ENCODE data around the gene MPPED1. TPM values are rescaled to one million over a fixed set of nuclear protein-coding genes. Genes with fewer than 3 reads are reported as not detected.

Gene MPPED1
- total RNA-seq, 1 donor from 2014 or later = not detected

DNA sequence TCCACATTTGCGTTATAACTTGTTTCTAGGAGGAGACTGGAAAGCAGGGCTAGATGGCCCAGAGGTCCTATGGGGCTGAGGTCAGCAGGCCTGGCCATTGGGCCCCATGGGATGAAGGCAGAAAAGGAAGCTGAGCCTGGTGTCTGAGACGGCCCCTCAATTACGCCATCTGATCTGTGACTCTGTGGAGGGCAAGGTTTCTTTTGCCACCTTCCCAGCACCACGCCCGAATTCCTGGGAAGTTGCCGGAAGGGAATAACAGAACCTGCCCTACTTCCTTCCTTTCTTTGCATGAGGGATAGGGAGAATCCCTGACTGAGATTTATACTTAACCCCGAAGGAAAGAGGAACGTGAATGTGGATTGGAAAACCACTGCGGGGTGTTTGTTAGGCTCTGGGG lies 118.1 kb downstream of the MPPED1 start:
- peaks cover 9% of the 10 kb centered on the region for H3K27me3 Mint-ChIP-seq (ENCODE audit: low read depth)
- H3K4me3 Mint-ChIP-seq (ENCODE audit: unreplicated experiment) = no peak overlapping the region
- no peaks in the 10 kb centered on the region for H3K9me3 Mint-ChIP-seq (ENCODE audit: low read depth)
- no peak overlapping the region for H3K27ac Mint-ChIP-seq (ENCODE audit: unreplicated experiment)
- no peaks in the 10 kb centered on the region for H3K4me1 Mint-ChIP-seq (ENCODE audit: low read depth)
- H3K36me3 Mint-ChIP-seq (ENCODE audit: low read depth) = no peaks in the 10 kb centered on the region
- no peak for DNase-seq (ENCODE audit: low spot score)
- no peak for TF ChIP-seq CTCF (IDR thresholded peaks at IDR 0.05)

GRCh38 chr22:43530349-43531201 lies 118.8 kb downstream of the MPPED1 start:
- no peak for DNase-seq (ENCODE audit: low spot score)
- no peak for TF ChIP-seq CTCF (IDR thresholded peaks at IDR 0.05)
- H3K4me3 Mint-ChIP-seq (ENCODE audit: unreplicated experiment) = no peak overlapping the region
- H3K4me1 Mint-ChIP-seq (ENCODE audit: low read depth) = no peaks in the 10 kb centered on the region
- no peaks in the 10 kb centered on the region for H3K9me3 Mint-ChIP-seq (ENCODE audit: low read depth)
- no peaks in the 10 kb centered on the region for H3K36me3 Mint-ChIP-seq (ENCODE audit: low read depth)
- peaks cover 9% of the 10 kb centered on the region for H3K27me3 Mint-ChIP-seq (ENCODE audit: low read depth)
- H3K27ac Mint-ChIP-seq (ENCODE audit: unreplicated experiment) = no peak overlapping the region

DNA sequence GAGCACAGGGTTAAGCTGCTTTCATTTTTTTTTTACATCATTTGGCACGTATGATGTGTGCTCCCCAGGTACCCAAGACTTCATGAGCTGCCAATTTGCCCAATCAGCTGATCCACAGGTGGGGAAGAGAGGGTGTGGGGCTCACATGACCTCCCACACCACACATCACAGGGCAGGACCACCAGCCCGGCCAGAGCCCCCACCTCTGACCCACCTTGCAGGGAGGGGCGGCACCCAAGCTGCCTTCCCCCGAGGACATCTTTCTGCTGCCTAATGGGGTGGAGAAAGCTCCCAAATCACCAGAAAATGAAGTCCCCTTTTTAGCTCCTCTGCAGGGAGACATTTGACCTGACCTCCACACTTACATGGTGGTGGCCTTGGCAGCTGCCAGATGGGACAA lies 119.8 kb downstream of the MPPED1 start:
- no peak for TF ChIP-seq CTCF (IDR thresholded peaks at IDR 0.05)
- peaks cover 2% of the 10 kb centered on the region for H3K36me3 Mint-ChIP-seq (ENCODE audit: low read depth)
- H3K4me3 Mint-ChIP-seq (ENCODE audit: unreplicated experiment) = no peak overlapping the region
- H3K27ac Mint-ChIP-seq (ENCODE audit: unreplicated experiment) = no peak overlapping the region
- peaks cover 2% of the 10 kb centered on the region for H3K9me3 Mint-ChIP-seq (ENCODE audit: low read depth)
- no peak for DNase-seq (ENCODE audit: low spot score)
- H3K4me1 Mint-ChIP-seq (ENCODE audit: low read depth) = no peaks in the 10 kb centered on the region
- H3K27me3 Mint-ChIP-seq (ENCODE audit: low read depth) = peaks cover 4% of the 10 kb centered on the region

- Mint-ChIP-seq H3K4me1 (ENCODE audit: low read depth) (no peaks in the 10 kb centered on the region), H3K27me3 (ENCODE audit: low read depth) (peaks cover 4% of the 10 kb centered on the region), H3K9me3 (ENCODE audit: low read depth) (peaks cover 2% of the 10 kb centered on the region), H3K4me3 (ENCODE audit: unreplicated experiment) (no peak overlapping the region), H3K27ac (ENCODE audit: unreplicated experiment) (no peak overlapping the region), H3K36me3 (ENCODE audit: low read depth) (peaks cover 2% of the 10 kb centered on the region)
- no peak for TF ChIP-seq CTCF (IDR thresholded peaks at IDR 0.05)
- DNase-seq (ENCODE audit: low spot score) = no peak
Observed at GRCh38 chr22:43532301-43533155, 120.7 kb downstream of the MPPED1 start.

- Mint-ChIP-seq H3K9me3 (ENCODE audit: low read depth) (peaks cover 2% of the 10 kb centered on the region), H3K27ac (ENCODE audit: unreplicated experiment) (no peak overlapping the region), H3K4me3 (ENCODE audit: unreplicated experiment) (no peak overlapping the region), H3K27me3 (ENCODE audit: low read depth) (peaks cover 7% of the 10 kb centered on the region), H3K4me1 (ENCODE audit: low read depth) (no peaks in the 10 kb centered on the region), H3K36me3 (ENCODE audit: low read depth) (peaks cover 2% of the 10 kb centered on the region)
- DNase-seq (ENCODE audit: low spot score) = no peak
- TF ChIP-seq CTCF (IDR thresholded peaks at IDR 0.05) = no peak
Observed at GRCh38 chr22:43533156-43533530, 121.3 kb downstream of the MPPED1 start.

All from chondrocyte (in vitro differentiated cells).